ENCODE results near the gene DHRS7B. TPM values are rescaled to one million over a fixed set of nuclear protein-coding genes. Genes with fewer than 3 reads are reported as not detected.
A peak's percentile ranks its signal among the peaks of the same experiment; 100 is the strongest.

DHRS7B gene
- total RNA-seq, 1 donor from 2014 or later = 20.9 TPM

- no peak for TF ChIP-seq CTCF (IDR thresholded peaks at IDR 0.05)
- ATAC-seq (no peak), DNase-seq (no peak)
- Histone ChIP-seq H3K27me3 (ENCODE audit: low read depth) (no peaks in the 10 kb centered on the region), H3K27ac (peak overlapping the region; percentile 97), H3K9me3 (no peaks in the 10 kb centered on the region), H3K4me3 (peak overlapping the region; percentile 100), H3K4me1 (peaks cover 64% of the 10 kb centered on the region), H3K36me3 (peaks cover 28% of the 10 kb centered on the region)
- intact Hi-C loops (cut with DNase I) = no loop called here
These were observed 86.3 kb downstream of the DHRS7B start for GRCh38 chr17:21212826-21213637.

- Histone ChIP-seq H3K9me3 (no peaks in the 10 kb centered on the region), H3K4me1 (peaks cover 59% of the 10 kb centered on the region), H3K27me3 (ENCODE audit: low read depth) (no peaks in the 10 kb centered on the region), H3K27ac (peak overlapping the region; percentile 97), H3K4me3 (peak overlapping the region; percentile 100), H3K36me3 (peaks cover 22% of the 10 kb centered on the region)
- TF ChIP-seq CTCF (IDR thresholded peaks at IDR 0.05) = no peak
- intact Hi-C loops (cut with DNase I) = no loop called here
- peak; percentile 46 to 51 for ATAC-seq
- DNase-seq = peak; percentile 74
These were observed 86.9 kb downstream of the DHRS7B start for GRCh38 chr17:21213638-21214014.

GRCh38 chr17:21214015-21214776 lies 87.4 kb downstream of the DHRS7B start, which contains the start of gene TMEM11:
Gene TMEM11, minus strand, starts transcription at chr17:21214161. Its CDS starts 9 bp downstream, at chr17:21214152.
- ATAC-seq (peak; percentile 96 to 97), DNase-seq (peak; percentile 98)
- Histone ChIP-seq H3K27me3 (ENCODE audit: low read depth) (no peaks in the 10 kb centered on the region), H3K27ac (peak within 1 kb of the TSS; percentile 97), H3K36me3 (peaks cover 17% of the 10 kb centered on the region), H3K4me1 (peaks cover 54% of the 10 kb centered on the region), H3K9me3 (no peaks in the 10 kb centered on the region), H3K4me3 (peak within 1 kb of the TSS; percentile 100)
- TF ChIP-seq CTCF (IDR thresholded peaks at IDR 0.05) = no peak
- intact Hi-C loops (cut with DNase I) = no loop called here

GRCh38 chr17:21214777-21215541 lies 88.2 kb downstream of the DHRS7B start:
- Histone ChIP-seq H3K4me1 (peaks cover 46% of the 10 kb centered on the region), H3K36me3 (peaks cover 10% of the 10 kb centered on the region), H3K27ac (peak overlapping the region; percentile 97), H3K4me3 (peak overlapping the region; percentile 100), H3K27me3 (ENCODE audit: low read depth) (no peaks in the 10 kb centered on the region), H3K9me3 (no peaks in the 10 kb centered on the region)
- peak; percentile 3 to 10 for ATAC-seq
- intact Hi-C loops (cut with DNase I) = no loop called here
- TF ChIP-seq CTCF (IDR thresholded peaks at IDR 0.05) = no peak
- peak; percentile 56 for DNase-seq

- TF ChIP-seq CTCF (IDR thresholded peaks at IDR 0.05) = no peak
- Histone ChIP-seq H3K27me3 (ENCODE audit: low read depth) (no peaks in the 10 kb centered on the region), H3K27ac (peak overlapping the region; percentile 97), H3K4me1 (peaks cover 37% of the 10 kb centered on the region), H3K9me3 (no peaks in the 10 kb centered on the region), H3K36me3 (peaks cover under 1% of the 10 kb centered on the region), H3K4me3 (no peak overlapping the region)
- ATAC-seq (no peak), DNase-seq (no peak)
- intact Hi-C loops (cut with DNase I) = no loop called here
These were observed 89.2 kb downstream of the DHRS7B start for GRCh38 chr17:21215935-21216334.
